MM.1S (cell line): Measurements from ENCODE around the gene LZTS2.

ENCODE experiments used
- DNase-seq: peaks from one replicate; pipeline ENCODE4 v3.0.0-alpha.2; 2015
- H2AFZ ChIP-seq: fragments of 300-600 bp; sonication (generic); 2 replicates; pipeline ENCODE4 v1.6.0; 2016; ENCODE audit warnings: antibody characterized with exemption, low read length
- H3F3A ChIP-seq: fragments of 300-600 bp; sonication (generic); 2 replicates; pipeline ENCODE4 v1.6.1; 2016; ENCODE audit warnings: mild to moderate bottlenecking, antibody characterized with exemption, low read length, moderate library complexity, mixed read lengths; ENCODE audit not compliant: insufficient read depth
- H3K27ac ChIP-seq: fragments of 300-600 bp; sonication (generic); 2 replicates; pipeline ENCODE4 v1.5.1; 2016; ENCODE audit warnings: mild to moderate bottlenecking, low read length
- H3K27me3 ChIP-seq: fragments of 300-600 bp; sonication (generic); replicated peaks from 2 replicates; pipeline ENCODE4 v1.6.0; 2016; ENCODE audit warnings: low read length; ENCODE audit not compliant: insufficient read depth
- H3K36me3 ChIP-seq: fragments of 300-600 bp; sonication (generic); replicated peaks from 2 replicates; pipeline ENCODE4 v1.6.1; 2016; ENCODE audit warnings: mild to moderate bottlenecking, low read length, mixed read lengths; ENCODE audit not compliant: insufficient read depth
- H3K4me1 ChIP-seq: fragments of 300-600 bp; sonication (generic); 2 replicates; pipeline ENCODE4 v1.6.1; 2016; ENCODE audit warnings: low read length, mixed read lengths
- H3K4me2 ChIP-seq: fragments of 300-600 bp; sonication (generic); 2 replicates; pipeline ENCODE4 v1.6.0; 2016; ENCODE audit warnings: low read depth, low read length
- H3K4me3 ChIP-seq: fragments of 300-600 bp; sonication (generic); 2 replicates; pipeline ENCODE4 v1.5.1; 2016; ENCODE audit warnings: low read length, mixed read lengths
- H3K79me2 ChIP-seq: fragments of 300-600 bp; sonication (generic); 2 replicates; pipeline ENCODE4 v1.6.1; 2016; ENCODE audit warnings: mixed run types, low read length, mixed read lengths
- H3K9ac ChIP-seq: fragments of 300-600 bp; sonication (generic); 2 replicates; pipeline ENCODE4 v1.6.1; 2016; ENCODE audit warnings: low read length, mixed read lengths
- H3K9me2 ChIP-seq: fragments of 300-600 bp; sonication (generic); replicated peaks from 2 replicates; pipeline ENCODE4 v1.6.1; 2016; ENCODE audit warnings: mild to moderate bottlenecking, low read length, mixed read lengths; ENCODE audit not compliant: insufficient read depth
- H3K9me3 ChIP-seq: fragments of 300-600 bp; sonication (generic); replicated peaks from 2 replicates; pipeline ENCODE4 v1.6.1; 2016; ENCODE audit warnings: mild to moderate bottlenecking, low read length, mixed read lengths; ENCODE audit not compliant: insufficient read depth
- H4K20me1 ChIP-seq: fragments of 300-600 bp; sonication (generic); 2 replicates; pipeline ENCODE4 v1.6.1; 2016; ENCODE audit warnings: mild to moderate bottlenecking, low read length, moderate library complexity, mixed read lengths; ENCODE audit not compliant: insufficient read depth
- EZH2 ChIP-seq: fragments of 300-600 bp; sonication (generic); optimal IDR thresholded peaks from 2 replicates; pipeline ENCODE3; 2017; ENCODE audit warnings: low read depth, mild to moderate bottlenecking, antibody characterized with exemption, low read length, mixed read lengths
- EZH2phosphoT487 ChIP-seq: fragments of 300-600 bp; sonication (generic); IDR thresholded peaks from 2 replicates; pipeline ENCODE4 v1.6.1; 2018; ENCODE audit warnings: antibody characterized with exemption, low read length
- TF ChIP-seq, protein P1 (sequence below): fragments of 300-600 bp; sonication (generic); IDR thresholded peaks from 2 replicates; pipeline ENCODE4 v1.5.1; 2016; ENCODE audit warnings: antibody characterized with exemption, low read length, mixed read lengths

LZTS2 gene

DNA sequence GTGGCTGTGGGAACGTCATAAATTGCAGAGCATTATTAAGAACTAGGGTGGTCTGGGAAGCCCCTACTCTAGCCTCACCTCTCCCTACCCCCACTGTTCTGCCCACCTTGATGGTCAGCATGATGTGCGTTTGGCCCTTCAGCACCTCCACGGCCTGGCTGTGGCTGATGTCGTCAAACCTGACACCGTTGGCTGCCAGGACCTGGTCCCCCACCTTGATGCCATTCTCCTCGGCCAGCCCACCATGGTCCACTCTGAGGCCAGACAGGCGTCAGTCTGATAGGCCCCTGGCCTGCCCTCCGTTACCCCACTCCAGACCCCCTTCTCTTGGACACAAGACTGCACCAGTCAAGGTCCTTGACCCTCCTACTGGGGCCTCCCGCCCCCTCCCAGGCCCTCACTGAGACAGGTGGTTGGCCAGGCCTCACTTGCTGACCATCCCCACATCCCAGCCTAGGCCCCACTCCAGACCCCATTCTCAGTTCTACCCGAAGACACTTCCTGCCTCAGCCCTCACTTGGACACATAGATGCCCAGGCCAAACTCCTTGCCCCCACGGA is 22.2 kb downstream of the LZTS2 start:
- TF ChIP-seq, protein P1, sequence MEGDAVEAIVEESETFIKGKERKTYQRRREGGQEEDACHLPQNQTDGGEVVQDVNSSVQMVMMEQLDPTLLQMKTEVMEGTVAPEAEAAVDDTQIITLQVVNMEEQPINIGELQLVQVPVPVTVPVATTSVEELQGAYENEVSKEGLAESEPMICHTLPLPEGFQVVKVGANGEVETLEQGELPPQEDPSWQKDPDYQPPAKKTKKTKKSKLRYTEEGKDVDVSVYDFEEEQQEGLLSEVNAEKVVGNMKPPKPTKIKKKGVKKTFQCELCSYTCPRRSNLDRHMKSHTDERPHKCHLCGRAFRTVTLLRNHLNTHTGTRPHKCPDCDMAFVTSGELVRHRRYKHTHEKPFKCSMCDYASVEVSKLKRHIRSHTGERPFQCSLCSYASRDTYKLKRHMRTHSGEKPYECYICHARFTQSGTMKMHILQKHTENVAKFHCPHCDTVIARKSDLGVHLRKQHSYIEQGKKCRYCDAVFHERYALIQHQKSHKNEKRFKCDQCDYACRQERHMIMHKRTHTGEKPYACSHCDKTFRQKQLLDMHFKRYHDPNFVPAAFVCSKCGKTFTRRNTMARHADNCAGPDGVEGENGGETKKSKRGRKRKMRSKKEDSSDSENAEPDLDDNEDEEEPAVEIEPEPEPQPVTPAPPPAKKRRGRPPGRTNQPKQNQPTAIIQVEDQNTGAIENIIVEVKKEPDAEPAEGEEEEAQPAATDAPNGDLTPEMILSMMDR: no peak
- TF ChIP-seq EZH2: no peak
- TF ChIP-seq EZH2phosphoT487: no peak
- H3K79me2 ChIP-seq: no peaks in the 10 kb centered on the region
- H3K27me3 ChIP-seq: peaks cover 27% of the 10 kb centered on the region
- H3K36me3 ChIP-seq: no peaks in the 10 kb centered on the region
- H3K4me1 ChIP-seq: no peaks in the 10 kb centered on the region
- H3K4me2 ChIP-seq: no peak overlapping the region
- no peaks in the 10 kb centered on the region for H3K9me2 ChIP-seq
- no peaks in the 10 kb centered on the region for H3F3A ChIP-seq
- H2AFZ ChIP-seq: no peak overlapping the region
- no peak overlapping the region for H3K27ac ChIP-seq
- no peak overlapping the region for H3K9ac ChIP-seq
- DNase-seq: no peak
- no peaks in the 10 kb centered on the region for H3K9me3 ChIP-seq
- H3K4me3 ChIP-seq: no peak overlapping the region
- no peaks in the 10 kb centered on the region for H4K20me1 ChIP-seq

- Histone ChIP-seq H3F3A (no peaks in the 10 kb centered on the region), H3K4me1 (no peaks in the 10 kb centered on the region), H3K4me2 (no peak overlapping the region), H3K9ac (no peak overlapping the region), H3K27me3 (peaks cover 24% of the 10 kb centered on the region), H3K9me3 (no peaks in the 10 kb centered on the region), H3K27ac (no peak overlapping the region), H3K4me3 (no peak overlapping the region), H3K36me3 (no peaks in the 10 kb centered on the region), H3K79me2 (no peaks in the 10 kb centered on the region), H3K9me2 (no peaks in the 10 kb centered on the region), H2AFZ (no peak overlapping the region), H4K20me1 (no peaks in the 10 kb centered on the region)
- no peak for DNase-seq
- TF ChIP-seq, protein P1: no peak
- TF ChIP-seq EZH2phosphoT487 (no peak), EZH2 (no peak)
These were observed 23.5 kb downstream of the LZTS2 start for GRCh38 chr10:101022967-101023705.

DNA sequence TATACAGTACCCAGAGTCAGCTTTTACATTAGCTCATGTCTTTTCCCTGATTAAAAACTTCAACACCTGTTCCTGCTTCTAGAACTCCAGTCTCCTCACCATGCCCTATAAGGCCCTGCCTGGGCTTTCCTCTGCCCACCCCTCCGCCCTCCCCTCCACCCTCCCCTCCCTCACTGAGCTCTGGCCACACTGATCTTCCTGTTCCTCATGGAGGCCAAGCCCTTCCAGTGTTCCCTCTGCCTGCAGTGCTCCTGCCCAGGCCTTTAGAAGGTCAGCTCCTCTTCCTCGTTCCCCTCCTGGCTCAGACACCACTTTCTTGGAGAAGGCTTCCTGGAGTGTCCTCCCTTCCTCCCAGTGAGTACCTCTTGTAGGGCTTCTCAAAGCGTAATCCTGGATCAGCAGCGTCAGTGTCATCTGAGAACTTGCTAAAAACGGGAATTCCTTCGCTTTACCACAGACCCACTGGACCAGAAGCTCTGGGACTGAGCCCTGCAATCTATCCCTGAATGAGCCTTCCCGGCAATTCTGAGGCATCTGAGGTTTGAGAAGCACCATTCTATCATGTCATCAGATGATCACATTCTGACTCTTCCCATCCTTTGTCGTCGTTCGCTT is 27.6 kb downstream of the LZTS2 start:
- Histone ChIP-seq H3K79me2 (no peaks in the 10 kb centered on the region), H3K27ac (no peak overlapping the region), H3K4me2 (no peak overlapping the region), H3K9ac (no peak overlapping the region), H2AFZ (no peak overlapping the region), H4K20me1 (no peaks in the 10 kb centered on the region), H3F3A (no peaks in the 10 kb centered on the region), H3K4me3 (no peak overlapping the region), H3K9me2 (no peaks in the 10 kb centered on the region), H3K9me3 (no peaks in the 10 kb centered on the region), H3K27me3 (peaks cover 46% of the 10 kb centered on the region), H3K4me1 (peaks cover 7% of the 10 kb centered on the region; the same call in 1 of the 2 replicates), H3K36me3 (no peaks in the 10 kb centered on the region)
- DNase-seq: no peak
- TF ChIP-seq, protein P1: no peak
- TF ChIP-seq EZH2 (no peak), EZH2phosphoT487 (no peak)
